GM19043 (cell line): ENCODE measurements around the gene MPRIP.
"Not testable (repeated sequence)": the region's sequence is repeated elsewhere in the genome, so short reads cannot be mapped to it uniquely, and the experiment has no call there.

Source experiments
- ATAC-seq: cut with Tn5 transposase; IDR thresholded peaks from one replicate; pipeline ENCODE4 v1.9.1; 2021; ENCODE audit warnings: low read depth; ENCODE audit not compliant: unreplicated experiment

MPRIP gene, protein sequence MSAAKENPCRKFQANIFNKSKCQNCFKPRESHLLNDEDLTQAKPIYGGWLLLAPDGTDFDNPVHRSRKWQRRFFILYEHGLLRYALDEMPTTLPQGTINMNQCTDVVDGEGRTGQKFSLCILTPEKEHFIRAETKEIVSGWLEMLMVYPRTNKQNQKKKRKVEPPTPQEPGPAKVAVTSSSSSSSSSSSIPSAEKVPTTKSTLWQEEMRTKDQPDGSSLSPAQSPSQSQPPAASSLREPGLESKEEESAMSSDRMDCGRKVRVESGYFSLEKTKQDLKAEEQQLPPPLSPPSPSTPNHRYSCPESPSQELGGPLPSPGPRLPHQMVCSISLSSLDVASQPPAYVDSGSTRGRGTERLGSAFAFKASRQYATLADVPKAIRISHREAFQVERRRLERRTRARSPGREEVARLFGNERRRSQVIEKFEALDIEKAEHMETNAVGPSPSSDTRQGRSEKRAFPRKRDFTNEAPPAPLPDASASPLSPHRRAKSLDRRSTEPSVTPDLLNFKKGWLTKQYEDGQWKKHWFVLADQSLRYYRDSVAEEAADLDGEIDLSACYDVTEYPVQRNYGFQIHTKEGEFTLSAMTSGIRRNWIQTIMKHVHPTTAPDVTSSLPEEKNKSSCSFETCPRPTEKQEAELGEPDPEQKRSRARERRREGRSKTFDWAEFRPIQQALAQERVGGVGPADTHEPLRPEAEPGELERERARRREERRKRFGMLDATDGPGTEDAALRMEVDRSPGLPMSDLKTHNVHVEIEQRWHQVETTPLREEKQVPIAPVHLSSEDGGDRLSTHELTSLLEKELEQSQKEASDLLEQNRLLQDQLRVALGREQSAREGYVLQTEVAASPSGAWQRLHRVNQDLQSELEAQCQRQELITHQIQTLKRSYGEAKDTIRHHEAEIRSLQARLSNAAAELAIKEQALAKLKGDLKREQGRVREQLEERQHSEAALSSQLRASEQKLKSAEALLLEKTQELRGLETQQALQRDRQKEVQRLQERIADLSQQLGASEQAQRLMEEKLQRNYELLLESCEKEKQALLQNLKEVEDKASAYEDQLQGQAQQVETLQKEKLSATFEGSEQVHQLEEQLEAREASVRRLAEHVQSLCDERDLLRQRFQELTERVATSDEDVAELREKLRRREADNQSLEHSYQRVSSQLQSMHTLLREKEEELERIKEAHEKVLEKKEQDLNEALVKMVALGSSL (N-terminal part only)

DNA sequence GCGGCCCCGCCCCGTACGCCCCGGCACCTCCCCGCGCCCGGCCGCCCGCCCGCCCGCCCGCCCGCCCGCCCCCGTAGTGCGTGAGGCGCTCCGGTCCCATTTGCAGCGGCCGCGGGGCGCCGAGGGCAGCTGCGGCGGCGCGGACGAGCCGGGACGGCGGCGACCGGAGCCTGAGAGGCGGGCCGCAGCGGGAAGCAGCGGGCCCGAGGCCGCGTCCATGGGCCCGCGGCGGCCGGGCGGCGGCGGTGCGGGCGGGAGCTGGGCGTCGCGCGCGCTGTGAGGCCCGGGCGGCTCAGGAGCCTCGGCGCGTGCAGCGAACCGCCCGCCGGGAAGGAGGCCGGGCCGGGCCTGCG, at the start of gene MPRIP:
Gene MPRIP, plus strand, starts transcription at position 74 of the 353 bp plus-strand sequence. CDS start 392 bp downstream, outside the sequence.
- ATAC-seq: peak; percentile 2

DNA sequence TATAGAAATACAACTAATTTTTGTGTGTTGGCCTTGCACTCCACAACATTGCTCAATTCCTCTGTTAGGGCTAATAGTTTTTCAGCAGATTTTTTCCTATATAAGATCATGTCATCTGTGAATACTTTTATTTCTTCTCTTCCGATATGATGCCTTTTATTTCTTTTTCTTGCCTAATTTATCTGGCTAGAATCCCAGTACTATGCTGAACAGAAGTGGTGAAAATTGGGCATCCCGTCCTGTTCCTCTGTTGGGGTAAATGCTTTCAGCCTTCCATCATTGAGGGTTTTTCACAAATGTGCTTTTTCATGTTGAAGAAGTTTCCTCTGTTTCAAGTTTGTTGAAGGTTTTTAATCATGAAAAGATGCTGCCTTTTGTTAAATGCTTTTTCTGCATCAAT, 47.6 kb upstream of the MPRIP start:
- no peak for ATAC-seq

- no peak for ATAC-seq
Measured at GRCh38 chr17:16995930-16996329, 46.3 kb upstream of the MPRIP start.

GRCh38 chr17:16996726-16997125, 45.5 kb upstream of the MPRIP start:
- ATAC-seq: not testable (repeated sequence)

GRCh38 chr17:16997514-16998429, 44.5 kb upstream of the MPRIP start:
- peak; percentile 57 for ATAC-seq

DNA sequence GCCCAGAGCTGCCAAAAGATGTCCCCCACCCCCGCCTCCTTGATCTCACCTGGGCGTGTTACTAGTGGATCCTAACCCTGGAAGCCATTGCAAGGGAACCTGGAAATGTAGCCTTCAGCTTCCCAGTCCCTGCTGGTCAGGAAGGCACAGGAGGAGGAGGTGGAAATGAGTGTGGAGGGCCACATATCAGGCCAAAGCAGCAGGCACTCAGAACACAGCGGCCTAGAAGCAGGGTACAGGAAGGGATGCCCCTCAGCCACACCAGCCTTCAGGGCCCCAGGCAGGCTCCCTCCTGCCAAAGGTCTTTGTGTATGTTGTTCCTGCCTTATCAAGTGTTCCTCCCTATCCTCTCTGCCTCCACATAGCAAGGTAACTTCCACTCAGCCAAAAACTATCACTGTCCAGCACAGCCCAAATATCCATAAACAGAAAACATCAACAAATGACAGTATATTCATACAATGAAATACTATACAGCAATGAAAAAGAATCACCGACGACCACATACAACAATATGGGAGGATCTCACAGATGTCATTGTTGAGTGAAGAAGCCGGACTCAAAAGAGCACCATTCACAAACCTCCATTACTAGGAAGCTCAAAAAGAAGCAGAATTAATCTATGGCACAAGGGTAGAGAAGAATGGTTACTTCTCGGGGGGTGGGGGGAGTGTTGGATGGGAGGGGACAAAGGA, 42.2 kb upstream of the MPRIP start:
- no peak for ATAC-seq

DNA sequence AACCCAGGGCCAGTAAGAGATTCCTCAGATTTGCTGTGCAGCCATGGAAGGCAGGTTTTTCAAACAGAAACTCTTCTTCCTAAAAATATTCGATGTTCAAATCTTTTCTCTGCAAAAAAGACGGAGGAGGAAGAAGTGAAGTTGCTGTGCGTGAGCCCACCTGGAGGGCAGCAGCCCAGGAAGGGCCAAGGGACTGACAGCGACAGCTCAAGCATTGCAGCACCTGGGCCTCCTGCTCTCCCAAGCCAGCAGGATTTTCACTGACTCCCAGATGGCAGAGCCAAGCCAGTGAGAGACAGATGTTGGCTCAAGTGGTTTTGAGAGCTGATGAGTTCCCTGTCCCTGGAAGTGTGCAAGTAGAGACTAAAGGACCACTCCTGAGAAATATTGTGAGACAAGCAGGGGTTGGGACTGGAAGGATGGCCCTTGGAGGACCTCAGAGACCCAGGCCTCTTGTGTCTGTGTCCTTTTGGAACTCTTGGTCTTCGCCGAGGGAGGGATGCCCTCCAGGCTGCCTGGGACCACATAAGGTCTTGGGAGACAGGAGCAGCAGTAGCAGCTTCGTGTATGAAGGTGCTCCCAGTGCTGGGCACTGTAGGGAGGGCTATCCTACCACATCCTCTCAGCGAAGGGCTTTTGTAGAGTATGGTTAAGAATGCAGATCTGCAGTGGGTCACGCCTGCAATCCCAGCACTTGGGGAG, 41.0 kb upstream of the MPRIP start:
- ATAC-seq: no peak

DNA sequence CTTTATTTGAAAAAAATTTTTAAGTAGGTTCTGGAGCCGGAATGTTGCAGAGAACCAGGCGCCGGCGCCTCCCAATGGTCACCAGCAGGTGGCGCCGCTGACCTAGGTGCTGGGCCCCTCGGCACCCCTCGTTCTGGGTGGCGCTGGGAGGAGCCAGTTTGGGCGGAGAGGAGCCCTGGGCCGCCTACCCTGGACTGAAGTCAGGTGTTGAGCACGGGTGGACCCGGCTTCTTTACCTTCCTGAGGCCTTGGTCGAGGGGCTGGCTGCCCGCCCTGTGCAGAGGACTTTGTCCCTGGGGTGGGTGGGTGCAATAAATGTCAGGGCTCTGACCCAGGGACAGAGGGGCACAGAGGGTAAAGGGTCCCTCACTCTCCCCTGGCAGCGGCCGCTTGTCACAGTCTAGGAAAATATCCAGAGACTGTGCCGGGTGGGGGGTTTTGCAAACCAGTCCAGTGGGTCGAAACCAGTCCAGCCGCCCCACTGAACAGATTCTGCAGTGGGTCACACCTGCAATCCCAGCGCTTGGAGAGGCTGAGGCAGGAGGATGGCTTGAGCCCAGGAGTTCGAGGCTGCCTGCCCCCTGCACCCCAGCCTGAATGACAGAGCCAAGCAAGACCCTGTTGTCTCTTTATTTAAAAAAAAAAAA, 40.3 kb upstream of the MPRIP start:
- no peak for ATAC-seq

DNA sequence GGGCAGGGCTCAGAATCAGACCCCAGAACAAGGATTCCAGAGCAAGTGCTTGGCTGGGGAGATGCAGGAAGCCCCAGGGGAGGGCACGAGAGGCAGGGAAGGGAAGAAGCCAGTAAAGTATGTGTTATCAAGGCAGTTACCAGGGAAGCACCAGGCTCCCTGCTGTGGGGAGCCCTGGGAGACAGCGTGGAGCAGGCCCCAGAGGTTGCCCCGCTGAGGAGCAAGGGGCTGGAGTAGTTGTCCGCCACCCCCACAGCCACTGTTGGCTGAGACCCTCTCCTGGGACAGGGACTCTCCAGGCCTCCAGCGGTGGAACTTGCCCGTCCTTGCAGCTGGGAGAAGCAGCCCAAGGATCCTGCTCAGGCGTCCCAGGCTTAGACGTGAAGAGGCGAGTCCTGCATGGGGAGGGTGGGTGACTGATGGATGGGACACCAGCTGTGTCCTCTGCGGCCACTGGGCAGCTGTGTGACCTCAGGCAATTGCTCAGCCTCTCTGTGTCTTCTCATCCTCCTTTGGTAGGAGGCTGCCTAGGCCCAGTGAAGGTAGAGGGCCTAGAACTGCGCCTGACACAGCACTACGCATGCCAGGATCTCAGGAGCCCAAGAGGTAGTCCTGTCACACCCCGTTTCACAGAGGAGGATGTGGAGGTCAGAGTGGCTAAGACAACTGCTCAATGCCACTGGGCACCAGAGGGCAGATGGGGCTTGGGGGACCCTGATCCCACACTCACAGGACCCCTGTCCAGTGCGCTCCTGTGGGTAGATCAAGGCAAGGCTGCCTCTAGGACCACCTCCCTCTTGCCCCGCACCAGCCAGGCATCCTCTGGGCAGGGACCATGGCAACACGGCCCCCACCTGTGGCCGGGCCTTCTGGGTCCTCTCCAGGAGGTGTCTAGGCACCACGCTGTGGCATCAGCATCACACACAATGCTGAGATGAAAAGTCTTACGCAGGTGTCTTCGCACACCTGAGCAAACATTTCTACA, 39.2 kb upstream of the MPRIP start:
- not testable (repeated sequence) for ATAC-seq

DNA sequence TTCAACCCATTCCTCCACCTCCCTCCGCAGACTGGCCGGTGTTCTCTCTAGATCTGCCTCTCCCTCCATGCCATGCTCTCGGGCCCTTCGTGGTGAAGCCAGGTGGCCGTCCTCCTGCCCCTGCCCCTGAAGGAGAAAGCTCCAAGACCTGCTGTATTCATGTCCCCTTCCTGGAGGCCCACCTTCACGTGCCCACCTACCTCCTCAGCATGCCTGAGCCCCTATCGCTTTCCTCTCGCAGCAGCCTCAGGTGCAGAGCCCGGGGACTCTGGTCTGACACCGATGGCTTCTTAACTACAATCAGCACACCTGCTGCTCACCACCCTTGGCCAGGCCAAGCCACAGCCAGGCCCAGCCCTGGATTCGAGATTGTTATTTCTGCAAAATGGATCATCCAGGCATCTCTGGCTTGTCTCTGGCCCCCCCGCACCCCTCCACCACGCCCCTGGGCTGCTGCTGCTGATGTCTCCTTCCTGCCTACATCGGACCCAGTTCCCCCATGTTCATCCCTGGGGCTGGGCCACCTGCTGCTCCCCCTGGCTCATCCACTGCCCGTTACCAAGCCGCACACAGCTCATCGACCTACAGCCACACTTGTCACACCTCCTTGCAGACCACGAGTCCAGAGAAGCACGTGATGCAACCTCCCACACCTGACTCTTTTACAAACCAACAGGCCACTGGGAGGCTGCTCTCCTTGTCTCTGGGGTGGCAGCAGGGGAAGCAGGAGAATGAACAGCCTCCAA, 37.8 kb upstream of the MPRIP start:
- ATAC-seq: no peak

GRCh38 chr17:17004997-17005614, 37.2 kb upstream of the MPRIP start:
- not testable (repeated sequence) for ATAC-seq

- ATAC-seq: not testable (repeated sequence)
Measured at GRCh38 chr17:17007891-17008290, 34.4 kb upstream of the MPRIP start.

DNA sequence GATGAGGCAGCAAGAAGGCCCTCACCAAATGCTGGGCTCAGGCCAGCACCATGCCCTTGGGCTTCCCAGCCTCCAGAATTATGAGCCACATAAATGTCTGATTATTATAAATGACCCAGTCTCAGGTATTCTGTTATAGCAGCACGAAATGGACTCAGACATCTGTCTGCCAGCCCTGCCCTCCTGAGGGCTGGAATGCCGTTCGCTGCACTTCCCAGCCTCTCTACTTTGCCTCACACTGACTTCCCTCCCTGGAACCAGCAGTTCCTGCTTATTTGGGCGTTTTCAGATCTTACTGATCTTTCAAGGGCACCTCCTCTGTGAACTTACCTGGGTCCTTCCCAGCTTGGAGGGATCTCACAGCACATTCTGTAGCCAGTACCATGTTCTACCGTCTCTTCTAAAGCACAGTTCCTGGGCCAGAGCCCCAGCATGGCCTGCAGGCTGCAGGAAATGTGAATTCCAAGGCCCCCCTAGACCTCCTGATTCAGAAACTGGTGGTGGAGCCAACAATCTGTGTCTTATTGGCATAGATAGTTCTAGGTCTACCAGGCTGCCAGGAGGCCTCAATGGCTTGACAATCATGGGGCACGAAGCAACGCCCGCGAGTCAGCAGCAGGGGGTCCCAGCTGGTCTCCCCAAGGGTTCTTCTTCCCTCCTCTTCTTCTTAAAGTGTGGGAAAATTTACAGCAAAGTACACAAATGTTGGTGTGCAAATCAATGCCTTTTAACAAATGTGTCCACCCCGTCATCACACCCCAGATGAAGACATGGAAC, 33.4 kb upstream of the MPRIP start:
- not testable (repeated sequence) for ATAC-seq

DNA sequence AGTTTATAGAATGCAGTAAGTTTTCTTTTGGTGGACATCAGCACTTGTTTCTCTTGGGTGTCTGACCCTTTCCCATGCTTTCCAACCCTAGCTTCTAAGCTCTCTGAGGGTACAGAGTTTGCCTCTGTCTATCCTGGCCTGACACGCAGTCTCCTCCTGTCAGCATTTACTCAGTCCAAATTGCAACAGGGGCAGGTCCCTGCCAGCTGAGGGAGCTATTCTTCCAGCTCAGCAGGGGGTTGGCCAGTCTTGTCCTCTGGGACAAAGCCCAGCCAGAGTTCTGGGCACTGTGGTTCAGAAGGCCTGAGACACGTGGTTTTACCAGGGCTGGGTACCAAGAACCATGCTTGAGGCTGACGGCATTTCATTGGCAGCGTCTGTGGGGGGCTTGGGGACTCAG, 32.3 kb upstream of the MPRIP start:
- not testable (repeated sequence) for ATAC-seq

DNA sequence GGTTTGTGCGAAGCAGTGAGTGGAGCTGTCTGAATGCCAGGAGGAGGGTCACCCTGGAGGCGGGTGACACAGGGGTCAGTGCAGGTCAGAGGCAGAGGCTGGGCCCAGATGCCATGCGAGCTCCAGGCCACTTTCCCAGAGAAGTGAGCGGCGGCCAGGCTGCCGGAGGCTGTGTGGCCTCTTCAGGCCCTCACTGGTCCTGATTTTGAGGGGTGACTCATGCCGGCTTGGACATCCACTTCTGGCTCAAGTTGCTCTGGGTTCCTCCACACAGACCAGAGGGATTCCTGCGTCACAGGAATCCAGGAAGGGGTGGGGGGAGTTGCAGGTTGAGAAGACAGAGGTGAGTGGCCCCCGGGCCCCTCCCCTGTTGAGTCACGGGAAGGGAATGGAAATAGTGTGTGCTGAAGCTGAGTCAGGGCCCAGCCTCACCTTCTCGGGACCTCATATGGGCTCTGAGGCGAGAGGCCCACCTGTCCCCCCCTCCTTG, 31.7 kb upstream of the MPRIP start:
- not testable (repeated sequence) for ATAC-seq
